GM12878 (cell line): ENCODE results near the gene SNX21. TPM values are rescaled to one million over a fixed set of nuclear protein-coding genes. Genes with fewer than 3 reads are reported as not detected.

Experiments
- BCLAF1 ChIP-seq: fragments of 450-650 bp; IDR thresholded peaks from 2 replicates; pipeline ENCODE4 v1.6.1; 2017; ENCODE audit warnings: antibody characterized with exemption, mild to moderate bottlenecking, moderate library complexity
- CHD4 ChIP-seq: fragments of 200-600 bp; sonication (generic); IDR thresholded peaks from 2 replicates; pipeline ENCODE4 v1.6.1; 2016; ENCODE audit warnings: mild to moderate bottlenecking
- ELK1 ChIP-seq: IDR thresholded peaks from 2 replicates; pipeline ENCODE4 v1.6.1; 2012; ENCODE audit warnings: low read depth, low read length, improper control_type of control experiment
- ESRRA ChIP-seq: IDR thresholded peaks from 2 replicates; pipeline ENCODE4 v1.6.1; 2012; ENCODE audit warnings: mild to moderate bottlenecking, low read length, improper control_type of control experiment
- ETV6 ChIP-seq, 2 experiments: fragments of 450-650 bp in 1 of 2; IDR thresholded peaks in 1 of 2; conservative IDR thresholded peaks in 1 of 2; 2 replicates each; pipeline ENCODE4 v1.6.1; 2014; ENCODE audit warnings: antibody characterized with exemption in 1 of 2, borderline replicate concordance in 1 of 2, low read depth in 1 of 2, mild to moderate bottlenecking in 1 of 2, moderate library complexity in 1 of 2
- FOXM1 ChIP-seq: IDR thresholded peaks from 2 replicates; pipeline ENCODE4 v1.6.1; 2012; ENCODE audit warnings: low read depth, mild to moderate bottlenecking, inconsistent platforms, low read length, moderate library complexity
- JUNB ChIP-seq: IDR thresholded peaks from 2 replicates; pipeline ENCODE4 v1.6.1; 2016; ENCODE audit warnings: antibody characterized with exemption, mild to moderate bottlenecking
- JUND ChIP-seq: IDR thresholded peaks from 2 replicates; pipeline ENCODE4 v1.6.1; 2012; ENCODE audit warnings: low read depth, mild to moderate bottlenecking, low read length, improper control_type of control experiment, moderate library complexity
- KDM1A ChIP-seq: fragments of 200-600 bp; sonication (generic); IDR thresholded peaks from 2 replicates; pipeline ENCODE4 v1.6.1; 2016; ENCODE audit warnings: borderline replicate concordance
- LARP7 ChIP-seq: fragments of 450-650 bp; IDR thresholded peaks from 2 replicates; pipeline ENCODE4 v1.6.1; 2017; ENCODE audit warnings: mild to moderate bottlenecking
- MXI1 ChIP-seq: fragments of 150-350 bp; IDR thresholded peaks from 2 replicates; pipeline ENCODE4 v1.6.1; 2011; ENCODE audit warnings: low read depth, mild to moderate bottlenecking, inconsistent platforms, low read length, improper control_type of control experiment
- NFYB ChIP-seq: IDR thresholded peaks from 2 replicates; pipeline ENCODE4 v1.6.1; 2011; ENCODE audit warnings: low read depth, mild to moderate bottlenecking, low read length, improper control_type of control experiment, moderate library complexity; ENCODE audit not compliant: insufficient read depth
- POLR2AphosphoS2 ChIP-seq: IDR thresholded peaks from 2 replicates; pipeline ENCODE4 v1.6.1; 2011; ENCODE audit warnings: low read depth, mild to moderate bottlenecking, low read length, improper control_type of control experiment, moderate library complexity
- POU2F2 ChIP-seq: IDR thresholded peaks from 3 replicates; pipeline ENCODE4 v1.6.1; 2011; ENCODE audit warnings: low read depth, mild to moderate bottlenecking, low read length, borderline replicate concordance
- RAD21 ChIP-seq: IDR thresholded peaks from 2 replicates; pipeline ENCODE4 v1.6.1; 2011; ENCODE audit warnings: mild to moderate bottlenecking, low read depth, low read length, moderate library complexity; ENCODE audit not compliant: insufficient read depth
- SMC3 ChIP-seq: IDR thresholded peaks from 2 replicates; pipeline ENCODE4 v1.6.1; 2011; ENCODE audit warnings: low read length, improper control_type of control experiment, borderline replicate concordance
- SREBF1 ChIP-seq: IDR thresholded peaks from 2 replicates; pipeline ENCODE4 v1.6.1; 2012; ENCODE audit warnings: mild to moderate bottlenecking, low read length
- SREBF2 ChIP-seq: IDR thresholded peaks from 2 replicates; pipeline ENCODE4 v1.6.1; 2012; ENCODE audit warnings: mild to moderate bottlenecking, low read length
- TBL1XR1 ChIP-seq: IDR thresholded peaks from 2 replicates; pipeline ENCODE4 v1.6.1; 2012; ENCODE audit warnings: low read depth, low read length, improper control_type of control experiment
- WRNIP1 ChIP-seq: IDR thresholded peaks from 2 replicates; pipeline ENCODE4 v1.6.1; 2011; ENCODE audit warnings: low read depth, low read length, improper control_type of control experiment, borderline replicate concordance
- YBX1 ChIP-seq: fragments of 450-650 bp; IDR thresholded peaks from 2 replicates; pipeline ENCODE4 v1.6.1; 2016; ENCODE audit warnings: antibody characterized with exemption
- YY1 ChIP-seq: IDR thresholded peaks from 2 replicates; pipeline ENCODE4 v1.6.1; 2011; ENCODE audit warnings: low read depth, mild to moderate bottlenecking, low read length
- ZBTB11 ChIP-seq: fragments of 450-650 bp; formaldehyde crosslinking; IDR thresholded peaks from 2 replicates; pipeline ENCODE4 v1.5.0; 2022; ENCODE audit warnings: mild to moderate bottlenecking, missing genetic modification characterization
- ZNF274 ChIP-seq: IDR thresholded peaks from one replicate; pipeline ENCODE4 v1.8.0; 2011; ENCODE audit not compliant: insufficient read length, insufficient read depth
- ZNF384 ChIP-seq: IDR thresholded peaks from 2 replicates; pipeline ENCODE4 v1.6.1; 2012; ENCODE audit warnings: low read depth, mild to moderate bottlenecking, low read length, improper control_type of control experiment, borderline replicate concordance
- polyA plus RNA-seq, 11 experiments: library from polyadenylated mRNA; depleted of rRNA in 4 of 11; unstranded in 6 of 11; stranded (reverse) in 5 of 11; fragments of >200 nt; fragmentation: Nextera tagmentation in 4 of 11; fragmentation: Illumina TruSeq in 1 of 11; extraction: Ambion mirVana in 4 of 11; extraction: Trizol in 1 of 11; gene quantifications; 1 replicate in 1 of 11; 2 replicates in 10 of 11; pipeline versions ENCODE4 v1.2.1 to v1.2.3, GENCODE V29; 2011 to 2016; ENCODE audit warnings: inconsistent platforms in 2 of 11, missing spikeins in 2 of 11, low read depth in 1 of 11
- total RNA-seq, 4 experiments: library from RNA; depleted of rRNA in 3 of 4; stranded (reverse); fragments of >200 nt in 3 of 4; fragmentation: Illumina TruSeq in 1 of 4; extraction: Trizol in 1 of 4; gene quantifications; 2 replicates each; pipeline versions ENCODE4 v1.2.1 to v1.2.3, GENCODE V29; 2013 to 2021

SNX21 gene
- total and polyA plus RNA-seq, 10 of the 15 experiments (the other 5 are each of a cell fraction or from before 2014, with no cell fraction given): 0.10 to 1.4 (median 0.57) TPM

GRCh38 chr20:45880988-45881788 is 47.6 kb downstream of the SNX21 start, which contains the start of gene ZSWIM1 (continued):
- TF ChIP-seq SREBF2: no peak
- TF ChIP-seq RAD21: no peak
- TF ChIP-seq YBX1: no peak
- no peak for TF ChIP-seq WRNIP1
- TF ChIP-seq SMC3: no peak
- peak; percentile 89 for TF ChIP-seq POLR2AphosphoS2
- peak; percentile 46; the same call in 1 of the 3 replicates for TF ChIP-seq POU2F2
- TF ChIP-seq ETV6 (conservative IDR thresholded peaks at IDR 0.05 in 1 of 2, IDR thresholded peaks at IDR 0.05 in 1 of 2; ENCODE audit: borderline replicate concordance in 1 of 2, low read depth in 1 of 2): no peak
- TF ChIP-seq FOXM1: no peak
- TF ChIP-seq YY1: peak; percentile 98
- no peak for TF ChIP-seq CHD4
- no peak for TF ChIP-seq ZNF274
- peak; percentile 62; the same call in 1 of the 2 replicates for TF ChIP-seq SREBF1
- TF ChIP-seq JUNB: no peak
- TF ChIP-seq KDM1A: no peak
- TF ChIP-seq ZNF384: no peak
- no peak for TF ChIP-seq ELK1
- no peak for TF ChIP-seq LARP7
- no peak for TF ChIP-seq JUND
- 0 out of 2 replicates have a peak, but pooled peaks have one; percentile 29 for TF ChIP-seq TBL1XR1
- peak; percentile 93 for TF ChIP-seq NFYB
- peak; percentile 94 for TF ChIP-seq MXI1
- TF ChIP-seq BCLAF1: no peak
- TF ChIP-seq ZBTB11 (CRISPR knock-in tag): no peak
- no peak for TF ChIP-seq ESRRA
